SK-N-SH (cell line): ENCODE data around the gene CTRB1. TPM values are rescaled to one million over a fixed set of nuclear protein-coding genes. Genes with fewer than 3 reads are reported as not detected.

Experiments used
- CTCF ChIA-PET: fragments of 300-600, 350-600 bp; formaldehyde crosslinking; extraction: SDS; loops from one replicate; lab custom pipeline; 2021; lab: Yijun Ruan, JAX
- POLR2A ChIA-PET: fragments of 350-600 bp; sonication (Branson Sonifier 250); formaldehyde crosslinking; extraction: SDS; loops from one replicate; lab custom pipeline; 2020; ENCODE audit warnings: antibody characterized with exemption, inconsistent platforms; lab: Yijun Ruan, JAX
- DNase-seq: peaks from one replicate; pipeline ENCODE4 v3.0.0; 2012
- H2AFZ ChIP-seq: fragments of 200-600 bp; sonication (generic); 2 replicates; pipeline ENCODE4 v1.8.1; 2016; ENCODE audit warnings: antibody characterized with exemption, mild to moderate bottlenecking, low read depth
- H3F3A ChIP-seq: fragments of 200-600 bp; sonication (generic); replicated peaks from 2 replicates; pipeline ENCODE3; 2016; ENCODE audit warnings: antibody characterized with exemption, mild to moderate bottlenecking; ENCODE audit not compliant: insufficient read depth
- H3K27ac ChIP-seq, 2 experiments: fragments of 200-500 bp in 1 of 2; fragments of 200-600 bp in 1 of 2; sonication (Bioruptor generic) in 1 of 2; sonication (generic), shearing (Covaris generic) in 1 of 2; 2 replicates each; pipeline versions ENCODE4 v1.5.1 to v1.6.1; 2014 to 2016; ENCODE audit warnings: low read depth in 2 of 2, inconsistent platforms in 1 of 2, low read length in 1 of 2, mild to moderate bottlenecking in 1 of 2, mixed read lengths in 1 of 2
- H3K27me3 ChIP-seq: fragments of 200-600 bp; sonication (generic), shearing (Covaris generic); 2 replicates; pipeline ENCODE4 v1.6.1; 2016; ENCODE audit warnings: mixed run types; ENCODE audit not compliant: insufficient read depth
- H3K36me3 ChIP-seq, 2 experiments: fragments of 200-500 bp in 1 of 2; fragments of 200-600 bp in 1 of 2; sonication (Bioruptor generic) in 1 of 2; sonication (generic) in 1 of 2; replicated peaks in 1 of 2; 2 replicates each; pipeline versions ENCODE3 to v1.5.1; 2014 to 2016; ENCODE audit warnings: low read length in 1 of 2, mild to moderate bottlenecking in 1 of 2; ENCODE audit not compliant: insufficient read depth in 2 of 2, control insufficient read depth in 1 of 2
- H3K4me1 ChIP-seq, 2 experiments: fragments of 200-500 bp in 1 of 2; fragments of 200-600 bp in 1 of 2; sonication (Bioruptor generic) in 1 of 2; sonication (generic), shearing (Covaris generic) in 1 of 2; 2 replicates each; pipeline versions ENCODE4 v1.5.1 to v1.6.1; 2014 to 2016; ENCODE audit warnings: low read depth in 1 of 2, low read length in 1 of 2, mixed run types in 1 of 2; ENCODE audit not compliant: insufficient read depth in 2 of 2, control insufficient read depth in 1 of 2
- H3K4me2 ChIP-seq: fragments of 200-600 bp; sonication (generic), shearing (Covaris generic); 2 replicates; pipeline ENCODE4 v1.6.1; 2017; ENCODE audit warnings: mixed run types
- H3K4me3 ChIP-seq, 2 experiments: fragments of 200-500 bp in 1 of 2; fragments of 200-600 bp in 1 of 2; sonication (Bioruptor generic) in 1 of 2; sonication (generic), shearing (Covaris generic) in 1 of 2; 2 replicates each; pipeline versions ENCODE4 v1.5.1 to v1.8.1; 2014 to 2016; ENCODE audit warnings: low read depth in 2 of 2, inconsistent platforms in 1 of 2, low read length in 1 of 2, mild to moderate bottlenecking in 1 of 2, mixed read lengths in 1 of 2, moderate library complexity in 1 of 2
- H3K79me2 ChIP-seq: fragments of 200-600 bp; sonication (generic); 2 replicates; pipeline ENCODE4 v1.8.1; 2017; ENCODE audit warnings: mild to moderate bottlenecking; ENCODE audit not compliant: insufficient read depth
- H3K9ac ChIP-seq: fragments of 200-600 bp; sonication (generic); 2 replicates; pipeline ENCODE4 v1.6.1; 2017; ENCODE audit warnings: mixed run types
- H3K9me2 ChIP-seq: fragments of 200-600 bp; sonication (generic); 2 replicates; pipeline ENCODE4 v1.6.1; 2017; ENCODE audit warnings: mixed run types
- H3K9me3 ChIP-seq: fragments of 200-600 bp; sonication (generic); 2 replicates; pipeline ENCODE4 v1.6.1; 2017; ENCODE audit warnings: mixed run types, mild to moderate bottlenecking, moderate library complexity
- H4K20me1 ChIP-seq: fragments of 200-600 bp; sonication (generic); 2 replicates; pipeline ENCODE4 v1.6.1; 2017; ENCODE audit warnings: mild to moderate bottlenecking, mixed run types; ENCODE audit not compliant: insufficient read depth
- CHD2 ChIP-seq: fragments of 150-350 bp; IDR thresholded peaks from 2 replicates; pipeline ENCODE4 v1.6.1; 2018; ENCODE audit warnings: low read length; ENCODE audit not compliant: partially characterized antibody
- EP300 ChIP-seq, 2 experiments: IDR thresholded peaks; 2 replicates each; pipeline versions ENCODE4 v1.4.0 to v1.6.1; 2012; ENCODE audit warnings: borderline replicate concordance in 1 of 2, low read depth in 1 of 2, low read length in 1 of 2
- EZH2phosphoT487 ChIP-seq: fragments of 200-600 bp; sonication (generic); IDR thresholded peaks from 2 replicates; pipeline ENCODE4 v1.6.1; 2017; ENCODE audit warnings: low read depth, mixed run types, mild to moderate bottlenecking, antibody characterized with exemption, moderate library complexity, borderline replicate concordance
- FOSL2 ChIP-seq: IDR thresholded peaks from 2 replicates; pipeline ENCODE4 v1.4.0; 2012; ENCODE audit warnings: low read depth, mild to moderate bottlenecking, moderate library complexity, borderline replicate concordance
- GATA2 ChIP-seq: sonication (generic); formaldehyde crosslinking; IDR thresholded peaks from 2 replicates; pipeline ENCODE4 v1.5.0; 2020; ENCODE audit warnings: mild to moderate bottlenecking, missing genetic modification reagents
- JUND ChIP-seq: IDR thresholded peaks from 2 replicates; pipeline ENCODE4 v1.4.0; 2012
- MEF2A ChIP-seq: IDR thresholded peaks from 2 replicates; pipeline ENCODE4 v1.4.0; 2012; ENCODE audit warnings: low read depth, borderline replicate concordance
- MXI1 ChIP-seq: IDR thresholded peaks from 2 replicates; pipeline ENCODE4 v1.6.1; 2012; ENCODE audit warnings: mild to moderate bottlenecking, low read depth, low read length, improper control_type of control experiment
- NRF1 ChIP-seq: IDR thresholded peaks from 2 replicates; pipeline ENCODE4 v1.6.1; 2012; ENCODE audit warnings: low read depth, mild to moderate bottlenecking, low read length
- RFX5 ChIP-seq: IDR thresholded peaks from 2 replicates; pipeline ENCODE4 v1.6.1; 2012; ENCODE audit warnings: mild to moderate bottlenecking, improper control_type of control experiment, low read length
- SIN3A ChIP-seq: IDR thresholded peaks from 2 replicates; pipeline ENCODE4 v1.6.1; 2012; ENCODE audit warnings: low read depth, mild to moderate bottlenecking, low read length, moderate library complexity, borderline replicate concordance
- SMC3 ChIP-seq: IDR thresholded peaks from 2 replicates; pipeline ENCODE4 v1.6.1; 2012; ENCODE audit warnings: low read depth, low read length, improper control_type of control experiment
- TAF1 ChIP-seq: IDR thresholded peaks from 2 replicates; pipeline ENCODE4 v1.6.1; 2012; ENCODE audit warnings: low read depth, mild to moderate bottlenecking, low read length, moderate library complexity, borderline replicate concordance
- TCF12 ChIP-seq: IDR thresholded peaks from 2 replicates; pipeline ENCODE4 v1.4.0; 2012
- YY1 ChIP-seq: IDR thresholded peaks from 2 replicates; pipeline ENCODE4 v1.4.0; 2012; ENCODE audit warnings: low read depth, mild to moderate bottlenecking
- WGBS: methylation state at CpG from one replicate; pipeline ENCODE4 v1.1.6; 2017; ENCODE audit warnings: low lambda C conversion rate; 5-methylcytosine and 5-hydroxymethylcytosine counted together
- polyA plus RNA-seq, 3 experiments: library from polyadenylated mRNA; depleted of rRNA; stranded (reverse); fragments of >200 nt; gene quantifications; 2 replicates each; pipeline ENCODE4 v1.2.3, GENCODE V29; 2012
- TF ChIP-seq, protein P1 (sequence below): fragments of 200-600 bp; sonication (generic); IDR thresholded peaks from 2 replicates; pipeline ENCODE4 v1.6.1; 2017; ENCODE audit warnings: antibody characterized with exemption, mild to moderate bottlenecking, moderate library complexity
- TF ChIP-seq, protein P2 (sequence below): fragments of 150-350 bp; IDR thresholded peaks from 2 replicates; pipeline ENCODE4 v1.6.1; 2017; ENCODE audit warnings: antibody characterized with exemption, low read length, low read depth, borderline replicate concordance
- TF ChIP-seq, protein P3 (sequence below): fragments of 150-350 bp; IDR thresholded peaks from 2 replicates; pipeline ENCODE4 v1.6.1; 2016; ENCODE audit warnings: mild to moderate bottlenecking, low read depth, low read length

The CTRB1 gene
- polyA plus RNA-seq, 1 of the 3 experiments (the other 2 are of a cell fraction): not detected

DNA sequence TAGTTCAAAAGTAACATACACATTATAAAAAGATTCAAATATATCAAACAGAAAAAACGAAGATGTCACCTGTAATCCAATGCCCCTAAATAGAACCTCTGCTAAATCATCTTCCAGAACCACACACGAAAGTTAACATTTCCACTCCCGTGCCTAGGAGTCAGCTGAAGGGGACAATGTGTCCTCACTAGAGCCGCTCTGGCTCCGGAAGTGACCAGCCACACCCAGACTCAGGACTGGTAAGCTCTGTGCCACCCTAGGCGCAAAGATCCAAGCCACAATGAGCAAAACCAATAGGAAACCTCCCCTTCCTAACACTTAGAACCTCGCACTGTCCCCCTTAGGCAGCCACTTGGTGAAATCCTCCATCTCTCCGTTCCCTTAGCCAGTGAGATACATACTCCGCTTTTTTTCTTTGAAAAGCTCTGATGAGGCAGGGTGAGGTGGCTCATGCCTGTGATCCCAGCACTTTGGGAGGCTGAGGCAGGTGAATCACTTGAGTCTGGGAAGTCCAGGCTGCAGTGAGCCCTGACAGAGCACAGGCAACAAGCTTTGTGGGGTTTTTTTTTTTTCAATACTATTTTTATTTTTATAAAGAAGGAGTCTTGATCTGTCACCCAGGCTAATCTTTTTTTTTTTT lies 11.8 kb downstream of the CTRB1 start (continued):
- no peak for TF ChIP-seq TCF12
- TF ChIP-seq, protein P1, sequence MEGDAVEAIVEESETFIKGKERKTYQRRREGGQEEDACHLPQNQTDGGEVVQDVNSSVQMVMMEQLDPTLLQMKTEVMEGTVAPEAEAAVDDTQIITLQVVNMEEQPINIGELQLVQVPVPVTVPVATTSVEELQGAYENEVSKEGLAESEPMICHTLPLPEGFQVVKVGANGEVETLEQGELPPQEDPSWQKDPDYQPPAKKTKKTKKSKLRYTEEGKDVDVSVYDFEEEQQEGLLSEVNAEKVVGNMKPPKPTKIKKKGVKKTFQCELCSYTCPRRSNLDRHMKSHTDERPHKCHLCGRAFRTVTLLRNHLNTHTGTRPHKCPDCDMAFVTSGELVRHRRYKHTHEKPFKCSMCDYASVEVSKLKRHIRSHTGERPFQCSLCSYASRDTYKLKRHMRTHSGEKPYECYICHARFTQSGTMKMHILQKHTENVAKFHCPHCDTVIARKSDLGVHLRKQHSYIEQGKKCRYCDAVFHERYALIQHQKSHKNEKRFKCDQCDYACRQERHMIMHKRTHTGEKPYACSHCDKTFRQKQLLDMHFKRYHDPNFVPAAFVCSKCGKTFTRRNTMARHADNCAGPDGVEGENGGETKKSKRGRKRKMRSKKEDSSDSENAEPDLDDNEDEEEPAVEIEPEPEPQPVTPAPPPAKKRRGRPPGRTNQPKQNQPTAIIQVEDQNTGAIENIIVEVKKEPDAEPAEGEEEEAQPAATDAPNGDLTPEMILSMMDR: no peak
- no peak for TF ChIP-seq EP300 (IDR thresholded peaks at IDR 0.05; ENCODE audit: borderline replicate concordance in 1 of 2, low read depth in 1 of 2, low read length in 1 of 2)
- no peak for TF ChIP-seq JUND
- TF ChIP-seq, all 33 proteins: peak for 0

DNA sequence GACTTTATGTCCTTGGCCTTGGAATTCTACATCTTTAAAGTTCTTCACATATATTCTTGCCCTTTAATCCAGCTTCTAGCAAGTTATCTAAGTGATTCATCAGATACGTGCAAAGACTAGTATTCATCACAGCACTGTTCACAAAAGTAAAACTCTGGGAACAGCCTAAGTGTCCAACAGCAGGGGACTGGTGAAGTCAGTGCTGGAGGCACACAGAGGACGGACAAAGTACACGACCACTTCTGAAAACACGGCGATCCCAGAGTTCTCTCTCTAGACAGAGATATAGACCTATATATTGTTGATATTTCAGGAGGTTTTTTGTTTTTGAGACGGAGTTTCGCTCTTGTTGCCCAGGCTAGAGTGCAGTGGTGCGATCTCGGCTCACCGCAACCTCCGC lies 12.8 kb downstream of the CTRB1 start:
- ChIA-PET POLR2A (no interaction called here), CTCF (no interaction called here)
- Histone ChIP-seq H3K36me3 (peaks cover 55 to 59% of the 10 kb centered on the region in 2 experiments), H3K4me3 (no peak overlapping the region), H3K4me2 (no peak overlapping the region), H2AFZ (no peak overlapping the region), H3K4me1 (peaks cover 8% of the 10 kb centered on the region in 2 experiments; a peak in 3 of 4 replicates), H3K79me2 (peaks cover 73% of the 10 kb centered on the region), H3K27ac (peak overlapping the region in 1 of 2 experiments; percentile 27; a peak in 1 of 4 replicates), H3F3A (peaks cover 42% of the 10 kb centered on the region), H3K9ac (no peak overlapping the region), H3K9me3 (no peaks in the 10 kb centered on the region), H3K9me2 (no peaks in the 10 kb centered on the region), H3K27me3 (no peaks in the 10 kb centered on the region), H4K20me1 (peaks cover 87% of the 10 kb centered on the region)
- TF ChIP-seq, protein P1: no peak
- no peak for TF ChIP-seq TAF1
- no peak for TF ChIP-seq MXI1
- no peak for DNase-seq
- WGBS: 94% methylated on average over 11 of the region's 11 CpGs

DNA sequence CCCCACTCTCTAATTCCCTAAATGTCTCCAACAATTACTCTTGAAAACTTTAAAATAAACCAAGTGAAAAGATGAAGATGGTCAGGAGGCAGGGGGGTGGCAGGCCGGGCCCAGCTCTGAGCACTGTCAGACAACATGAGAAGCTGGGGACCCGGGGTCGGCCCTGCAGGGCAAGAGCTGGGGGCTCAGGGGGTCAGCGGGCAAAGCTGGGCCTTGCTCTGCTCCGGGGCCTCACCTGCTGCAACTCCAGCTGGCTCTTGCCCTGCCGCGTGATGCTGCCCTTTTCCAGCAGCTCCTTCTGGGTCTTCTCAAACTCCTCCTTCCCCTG lies 14.8 kb downstream of the CTRB1 start:
- H3K4me3 ChIP-seq: no peak overlapping the region; a peak in 1 of 4 replicates
- no peak overlapping the region for H2AFZ ChIP-seq
- peaks cover 39% of the 10 kb centered on the region for H3F3A ChIP-seq
- H3K79me2 ChIP-seq: peaks cover 93% of the 10 kb centered on the region
- H3K27me3 ChIP-seq: no peaks in the 10 kb centered on the region
- peaks cover 52 to 53% of the 10 kb centered on the region in 2 experiments for H3K36me3 ChIP-seq
- no peaks in the 10 kb centered on the region for H3K9me2 ChIP-seq
- peak overlapping the region in 1 of 2 experiments; percentile 57; a peak in 1 of 4 replicates for H3K27ac ChIP-seq
- peaks cover 86% of the 10 kb centered on the region for H4K20me1 ChIP-seq
- TF ChIP-seq GATA2 (no peak), SMC3 (no peak), MEF2A (no peak), MXI1 (no peak), YY1 (no peak), EZH2phosphoT487 (no peak), RFX5 (no peak), JUND (no peak), NRF1 (no peak), CHD2 (no peak), FOSL2 (no peak), SIN3A (no peak)
- TF ChIP-seq, protein P2, sequence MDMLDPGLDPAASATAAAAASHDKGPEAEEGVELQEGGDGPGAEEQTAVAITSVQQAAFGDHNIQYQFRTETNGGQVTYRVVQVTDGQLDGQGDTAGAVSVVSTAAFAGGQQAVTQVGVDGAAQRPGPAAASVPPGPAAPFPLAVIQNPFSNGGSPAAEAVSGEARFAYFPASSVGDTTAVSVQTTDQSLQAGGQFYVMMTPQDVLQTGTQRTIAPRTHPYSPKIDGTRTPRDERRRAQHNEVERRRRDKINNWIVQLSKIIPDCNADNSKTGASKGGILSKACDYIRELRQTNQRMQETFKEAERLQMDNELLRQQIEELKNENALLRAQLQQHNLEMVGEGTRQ: no peak
- TF ChIP-seq, protein P3, sequence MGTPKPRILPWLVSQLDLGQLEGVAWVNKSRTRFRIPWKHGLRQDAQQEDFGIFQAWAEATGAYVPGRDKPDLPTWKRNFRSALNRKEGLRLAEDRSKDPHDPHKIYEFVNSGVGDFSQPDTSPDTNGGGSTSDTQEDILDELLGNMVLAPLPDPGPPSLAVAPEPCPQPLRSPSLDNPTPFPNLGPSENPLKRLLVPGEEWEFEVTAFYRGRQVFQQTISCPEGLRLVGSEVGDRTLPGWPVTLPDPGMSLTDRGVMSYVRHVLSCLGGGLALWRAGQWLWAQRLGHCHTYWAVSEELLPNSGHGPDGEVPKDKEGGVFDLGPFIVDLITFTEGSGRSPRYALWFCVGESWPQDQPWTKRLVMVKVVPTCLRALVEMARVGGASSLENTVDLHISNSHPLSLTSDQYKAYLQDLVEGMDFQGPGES: no peak
- no peaks in the 10 kb centered on the region for H3K9me3 ChIP-seq
- H3K9ac ChIP-seq: no peak overlapping the region
- 58% methylated on average over 2 of the region's 7 CpGs for WGBS
- no peak for DNase-seq
- ChIA-PET CTCF (interaction anchor here (0.6 to 5.4 kb wide), 58 partner anchors 12 to 331 kb away, joined by 3 to 72 read pairs (median 6); partner anchors contain the start of gene CFDP1), POLR2A (interaction anchor here (1.3 kb wide), 1 partner anchor 152 kb away, joined by 5 read pairs; no protein-coding TSS in a partner anchor)
- H3K4me2 ChIP-seq: 0 out of 2 replicates have a peak overlapping the region, but pooled peaks have one; percentile 44
- peaks cover 18% of the 10 kb centered on the region in 2 experiments; a peak in 3 of 4 replicates for H3K4me1 ChIP-seq
